NCI-H524 treated with DMSO at 0.1 percent for 48 hours (cell line): Measurements from ENCODE around the gene MMP11.

Source experiments
- DNase-seq: peaks from one replicate; lab custom pipeline; 2025; lab: John Stamatoyannopoulos, UW

MMP11 gene

GRCh38 chr22:23781065-23781464 is 8.4 kb downstream of the MMP11 start:
- DNase-seq, result no peak

- no peak for DNase-seq
Measured at GRCh38 chr22:23781511-23782183, 9.0 kb downstream of the MMP11 start.

GRCh38 chr22:23782252-23782651 is 9.6 kb downstream of the MMP11 start:
- no peak for DNase-seq

GRCh38 chr22:23782703-23783102 is 10.1 kb downstream of the MMP11 start:
- no peak for DNase-seq

GRCh38 chr22:23783265-23784150 is 10.9 kb downstream of the MMP11 start:
- no peak for DNase-seq

- DNase-seq, result no peak
Measured at GRCh38 chr22:23784215-23784732, 11.6 kb downstream of the MMP11 start.

GRCh38 chr22:23786261-23786710 is 13.6 kb downstream of the MMP11 start:
- no peak for DNase-seq

GRCh38 chr22:23786752-23787599 is 14.3 kb downstream of the MMP11 start, which contains the start of gene SMARCB1:
Gene SMARCB1, plus strand, starts transcription at chr22:23786966. Its CDS starts 204 bp downstream, at chr22:23787170.
- DNase-seq, result peak; percentile 35

- DNase-seq, result no peak
Measured at GRCh38 chr22:23787600-23787896, 14.9 kb downstream of the MMP11 start.

- DNase-seq, result no peak
Measured at GRCh38 chr22:23787910-23788309, 15.3 kb downstream of the MMP11 start.

GRCh38 chr22:23789121-23789520 is 16.5 kb downstream of the MMP11 start:
- no peak for DNase-seq

GRCh38 chr22:23789638-23790037 is 17.0 kb downstream of the MMP11 start:
- no peak for DNase-seq

- DNase-seq, result no peak
Measured at GRCh38 chr22:23790819-23791737, 18.4 kb downstream of the MMP11 start.

- no peak for DNase-seq
Measured at GRCh38 chr22:23791738-23792645, 19.3 kb downstream of the MMP11 start.

- DNase-seq, result no peak
Measured at GRCh38 chr22:23793326-23793725, 20.7 kb downstream of the MMP11 start.

- no peak for DNase-seq
Measured at GRCh38 chr22:23796461-23796860, 23.8 kb downstream of the MMP11 start.

- DNase-seq, result no peak
Measured at GRCh38 chr22:23800297-23801237, 27.9 kb downstream of the MMP11 start.

- no peak for DNase-seq
Measured at GRCh38 chr22:23801238-23801821, 28.7 kb downstream of the MMP11 start.
